C1 segment of cervical spinal cord (tissue), 14 donors: ENCODE results near the gene FUT3.
"Not testable (repeated sequence)": the region's sequence is repeated elsewhere in the genome, so short reads cannot be mapped to it uniquely, and the experiment has no call there.

Experiments used
- DNase-seq, 14 donors: peaks; one replicate each; lab custom pipeline; 2025; lab: John Stamatoyannopoulos, UW

The FUT3 gene

DNA sequence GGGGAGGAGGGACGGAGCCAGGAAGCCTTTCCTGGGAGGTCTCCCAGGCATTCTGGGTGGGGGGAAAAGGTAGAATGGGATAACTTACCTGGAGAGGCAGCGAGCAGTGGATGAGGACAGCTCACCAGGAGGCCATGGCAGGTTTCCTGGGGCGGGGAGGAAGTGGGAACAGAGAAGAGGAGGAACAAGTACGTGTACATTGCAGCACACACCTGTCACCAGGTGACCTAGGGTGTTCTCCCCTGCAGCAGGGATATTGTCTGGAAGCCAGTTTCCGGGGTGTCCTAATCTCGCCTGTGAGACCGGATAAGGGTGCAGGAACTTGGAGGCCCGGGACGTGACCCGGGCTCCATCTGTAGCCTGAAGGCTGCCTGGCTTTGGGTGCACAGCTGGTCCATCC is at the start of gene FUT3:
FUT3 (minus strand) TSS at position 148 of the 400 bp plus-strand sequence.
- no peak for DNase-seq

DNA sequence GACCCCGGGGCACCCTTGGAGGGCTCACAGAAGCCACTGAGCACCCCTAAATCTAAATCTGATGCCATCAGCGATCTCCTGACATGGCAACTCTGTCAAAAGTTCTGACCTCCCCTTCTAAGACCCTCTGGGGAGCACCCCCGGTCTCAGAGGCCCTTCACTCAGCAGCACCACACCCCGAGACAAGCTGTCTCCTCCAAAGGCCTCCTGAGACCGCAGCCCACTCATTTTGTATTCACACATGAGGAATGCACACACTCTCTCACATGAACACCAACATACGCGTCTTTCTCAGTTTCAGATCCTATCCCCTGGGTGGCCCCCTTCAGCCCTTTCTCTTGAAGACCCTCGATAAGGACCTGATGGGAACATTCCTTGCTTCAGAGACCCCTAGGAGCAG is 49.7 kb upstream of the FUT3 start:
- DNase-seq: no peak

DNA sequence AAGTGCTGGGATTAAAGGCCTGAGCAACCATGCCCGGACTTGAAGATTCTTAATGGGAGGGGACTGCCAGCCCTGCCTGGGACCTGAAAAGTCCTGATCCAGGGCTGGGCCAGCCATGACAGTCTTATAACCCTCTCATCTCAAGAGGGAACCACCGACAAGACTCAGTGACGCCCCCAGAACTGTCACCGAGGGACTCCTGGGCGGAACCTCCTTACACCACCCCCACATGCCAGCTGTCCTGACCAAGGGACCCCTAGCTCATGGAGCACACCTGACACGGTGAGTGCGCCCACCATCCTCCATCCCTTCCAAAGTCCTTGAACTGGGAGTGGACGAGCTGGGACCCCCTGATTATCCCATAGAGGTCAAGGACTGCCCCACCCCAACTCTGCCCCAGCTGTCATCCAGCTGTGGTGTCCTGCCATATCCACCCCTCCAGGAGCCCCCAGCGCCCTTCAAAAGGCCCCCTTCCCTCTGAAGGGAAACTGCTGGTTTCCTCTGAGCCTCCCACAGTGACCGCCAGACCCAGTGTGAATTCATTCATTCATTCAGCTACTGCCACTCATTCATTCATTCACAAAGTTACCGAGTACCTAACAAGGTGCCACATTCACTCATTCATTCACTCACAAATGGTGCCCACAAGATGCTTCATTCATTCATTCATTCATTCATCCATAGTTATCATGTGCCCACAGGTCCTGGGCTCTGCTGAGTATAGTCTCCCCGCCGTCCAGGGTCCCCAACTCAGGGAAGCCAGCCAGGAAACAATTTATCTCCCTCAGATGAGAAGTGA is 48.7 kb upstream of the FUT3 start:
- DNase-seq: no peak

DNA sequence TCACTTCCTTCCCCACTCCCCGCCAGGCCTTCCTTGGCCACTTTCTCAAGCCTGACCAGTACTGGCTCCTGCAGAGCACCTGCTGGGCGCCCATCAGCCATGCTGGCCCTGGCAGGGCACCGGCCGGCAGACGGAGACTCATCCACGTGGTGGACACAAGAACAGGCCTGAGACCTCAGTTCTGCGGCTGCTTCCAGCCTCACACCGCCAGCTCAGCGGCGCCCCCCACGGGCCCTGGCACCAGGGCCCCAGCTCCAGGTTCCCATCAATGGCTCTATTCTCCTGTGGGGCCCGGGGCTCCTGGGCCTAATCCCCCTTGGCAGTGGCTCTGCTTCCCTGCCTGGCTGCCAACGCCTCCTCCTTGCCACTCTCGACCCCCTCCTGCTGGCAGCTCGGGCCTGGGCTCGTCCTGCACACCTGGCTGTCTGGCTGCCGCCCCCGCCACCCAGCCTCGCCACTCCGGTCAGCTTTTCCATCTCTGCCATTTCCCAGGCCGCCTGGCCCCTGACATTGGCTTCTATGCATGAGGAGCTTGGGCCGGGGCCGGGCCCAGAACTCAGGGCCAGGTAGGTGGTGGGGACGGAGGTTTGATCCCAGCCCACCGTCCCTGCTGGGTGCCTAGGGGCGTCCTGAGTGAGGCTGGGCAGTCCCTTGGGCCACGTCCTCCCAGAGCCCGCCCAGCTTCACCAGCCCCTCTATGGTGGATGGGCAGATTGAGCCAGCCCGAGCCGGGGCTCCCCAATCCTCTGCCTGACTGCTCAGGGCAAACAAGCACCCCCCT is 46.1 kb upstream of the FUT3 start:
- DNase-seq: peak in 1 of 14 donors; percentile 32

DNA sequence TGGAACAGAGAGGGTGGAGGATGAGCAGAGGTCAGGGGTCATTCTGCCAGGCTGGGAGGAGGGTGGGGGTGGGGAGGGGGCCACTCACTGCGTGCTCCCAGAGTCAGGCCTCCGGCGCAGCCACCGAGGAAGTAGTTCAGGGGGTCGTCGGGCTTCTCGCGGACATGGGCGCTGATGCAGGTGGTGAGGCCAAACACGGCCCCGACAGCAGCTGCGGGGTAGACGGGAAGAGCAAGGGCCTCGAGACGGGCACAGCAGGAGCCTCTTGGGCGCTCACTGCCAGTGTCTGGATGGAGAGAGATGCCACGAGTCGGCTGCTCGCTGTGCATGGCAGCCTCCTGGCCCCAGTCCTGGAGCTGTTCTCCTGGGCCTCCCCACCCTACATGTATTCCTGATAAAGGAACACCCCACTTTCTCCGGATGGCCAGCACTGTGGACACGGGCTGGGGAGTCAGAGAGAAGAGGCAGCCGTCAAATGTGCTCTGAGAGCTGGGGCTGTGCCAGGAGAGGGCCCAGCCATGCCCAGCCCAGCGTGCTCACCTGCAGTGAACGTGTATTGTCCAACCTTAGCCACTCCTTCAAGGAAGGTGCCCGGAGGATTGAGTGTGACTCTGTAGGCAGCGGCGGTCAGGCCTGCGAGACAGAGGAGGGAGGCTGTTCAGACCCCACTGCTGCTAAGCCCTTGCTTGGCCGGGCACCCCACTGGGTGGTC is 45.3 kb upstream of the FUT3 start:
- DNase-seq: no peak

- DNase-seq: no peak
Observed at GRCh38 chr19:5895890-5896289, 44.6 kb upstream of the FUT3 start.

GRCh38 chr19:5895409-5895808 is 44.2 kb upstream of the FUT3 start:
- no peak for DNase-seq

DNA sequence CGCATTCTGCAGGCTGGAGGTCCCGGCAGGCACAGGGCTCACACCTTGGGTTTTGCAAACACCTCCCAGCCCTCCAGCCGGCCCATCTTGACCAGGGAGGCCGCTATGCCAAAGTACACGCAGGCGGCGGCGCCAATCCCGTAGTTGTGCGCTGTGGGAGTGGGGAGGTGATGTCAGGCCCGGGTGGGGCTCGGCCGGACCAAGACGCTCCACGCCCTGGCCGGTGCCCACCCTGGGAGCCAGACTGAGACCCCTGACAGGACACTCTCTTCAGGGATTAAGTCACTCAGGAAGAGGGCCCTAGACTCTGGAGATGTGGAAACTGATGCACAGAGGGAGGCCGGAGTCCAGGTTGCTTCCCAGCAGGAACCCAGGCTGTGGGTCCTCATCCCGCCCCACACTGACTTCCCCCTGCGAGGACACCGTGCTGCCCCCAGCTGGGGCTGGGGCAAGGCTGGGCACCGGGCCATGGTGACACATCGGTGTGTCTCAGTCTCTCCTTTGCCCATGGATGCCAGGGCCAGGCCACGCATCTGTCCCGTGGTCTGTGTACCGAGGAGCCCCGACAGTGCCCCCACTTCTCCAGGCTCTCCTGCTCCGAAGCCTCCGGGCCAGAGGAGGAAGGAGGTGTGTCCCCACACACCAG is 43.6 kb upstream of the FUT3 start:
- DNase-seq: no peak

- DNase-seq: no peak
Observed at GRCh38 chr19:5893907-5894703, 42.9 kb upstream of the FUT3 start.

GRCh38 chr19:5893296-5893903 is 42.2 kb upstream of the FUT3 start:
- no peak for DNase-seq

DNA sequence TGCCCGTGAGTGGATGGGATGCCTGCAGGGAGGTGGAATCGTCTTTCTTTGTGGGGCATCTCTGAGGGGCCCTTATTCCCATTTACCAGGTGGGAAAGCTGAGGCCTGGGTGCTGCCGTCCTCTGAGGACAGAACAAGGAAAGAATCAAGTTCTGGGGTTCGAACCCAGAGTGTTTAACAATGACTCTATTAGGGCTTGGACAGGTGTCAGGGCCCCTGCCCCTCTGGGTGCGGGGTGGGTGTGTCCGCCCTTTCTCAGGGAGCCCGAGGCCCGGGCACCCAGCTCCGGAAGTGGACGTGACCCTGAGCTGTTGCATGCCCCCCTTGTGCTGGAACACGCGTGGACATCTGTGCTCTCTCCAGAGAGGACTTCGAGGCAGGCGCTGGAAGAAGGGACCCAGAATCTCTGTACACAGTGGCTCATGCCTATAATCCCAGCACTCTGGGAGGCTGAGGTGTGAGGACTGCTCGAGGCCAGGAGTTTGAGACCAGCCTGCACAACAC is 41.6 kb upstream of the FUT3 start:
- DNase-seq: no peak

GRCh38 chr19:5891938-5892771 is 40.9 kb upstream of the FUT3 start:
- peak in 6 of 14 donors; percentile 5 to 42 (median 18) for DNase-seq

DNA sequence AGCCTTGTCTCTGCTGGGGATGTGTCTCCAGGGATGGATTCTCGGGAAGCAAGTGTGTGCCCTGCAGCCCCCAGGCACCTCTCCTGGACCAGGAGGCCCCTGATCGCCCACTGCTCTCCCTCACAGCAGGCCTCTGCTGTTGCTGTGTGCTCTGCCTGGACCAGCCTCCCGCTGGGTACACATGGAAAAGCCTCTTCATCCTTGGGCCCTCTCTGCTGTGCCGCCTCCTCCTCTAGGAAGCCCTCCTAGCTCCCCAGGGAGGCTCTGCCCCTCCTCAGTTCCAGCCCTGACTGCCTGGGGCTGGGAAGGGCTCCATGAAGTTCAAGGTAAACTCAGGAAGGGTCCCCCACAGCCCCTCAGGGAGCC is 40.3 kb upstream of the FUT3 start:
- no peak for DNase-seq

DNA sequence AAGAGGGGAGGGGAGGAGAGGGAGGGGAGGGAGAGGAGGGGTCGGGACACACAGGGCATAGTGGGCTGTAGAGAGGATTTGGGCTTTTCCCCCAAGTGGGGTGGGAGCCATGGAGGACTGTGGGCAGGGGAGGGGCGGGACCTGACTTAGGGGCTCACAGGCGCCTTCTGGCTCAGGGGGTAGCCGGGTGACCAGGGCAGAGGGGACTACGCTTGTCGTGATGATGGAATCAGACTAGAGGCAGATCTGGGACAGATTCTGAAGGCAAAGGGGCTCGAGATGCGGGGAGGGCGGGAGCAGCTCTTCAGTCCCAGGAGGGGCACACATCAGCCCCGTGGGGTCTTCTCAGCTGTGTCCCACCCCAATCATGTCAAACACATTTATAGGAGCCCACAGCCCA is 38.9 kb upstream of the FUT3 start:
- no peak for DNase-seq

- no peak for DNase-seq
Observed at GRCh38 chr19:5889288-5889971, 38.2 kb upstream of the FUT3 start.

DNA sequence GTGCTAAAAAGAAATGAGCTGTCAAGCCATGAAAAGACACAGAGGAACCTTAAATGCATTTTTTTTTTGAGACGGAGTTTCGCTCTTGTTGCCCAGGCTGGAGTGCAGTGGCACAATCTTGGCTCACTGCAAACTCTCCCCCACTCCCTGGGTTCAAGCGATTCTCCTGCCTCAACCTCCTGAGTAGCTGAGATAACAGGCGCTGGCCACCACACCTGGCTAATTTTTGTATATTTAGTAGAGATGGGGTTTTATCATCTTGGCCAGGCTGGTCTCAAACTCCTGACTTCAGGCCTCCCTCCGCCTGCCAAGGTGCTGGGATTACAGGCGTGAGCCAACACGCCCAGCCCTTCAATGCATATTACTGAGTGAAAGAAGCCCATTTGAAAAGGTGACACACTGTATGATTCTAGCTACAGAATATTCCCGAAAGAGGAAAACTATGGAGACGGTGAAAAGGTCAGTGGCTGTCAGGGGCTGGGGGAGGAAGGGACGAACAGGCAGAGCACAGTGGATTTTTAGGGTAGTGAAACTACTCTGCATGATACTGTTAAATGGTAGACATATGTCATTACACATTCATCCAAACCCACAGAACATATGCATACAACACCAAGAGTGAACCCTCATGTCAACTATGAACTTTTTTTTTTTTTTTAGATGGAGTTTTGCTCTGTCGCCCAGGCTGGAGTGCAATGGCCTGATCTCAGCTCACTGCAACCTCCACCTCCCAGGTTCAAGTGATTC is 33.0 kb upstream of the FUT3 start:
- not testable (repeated sequence) for DNase-seq

DNA sequence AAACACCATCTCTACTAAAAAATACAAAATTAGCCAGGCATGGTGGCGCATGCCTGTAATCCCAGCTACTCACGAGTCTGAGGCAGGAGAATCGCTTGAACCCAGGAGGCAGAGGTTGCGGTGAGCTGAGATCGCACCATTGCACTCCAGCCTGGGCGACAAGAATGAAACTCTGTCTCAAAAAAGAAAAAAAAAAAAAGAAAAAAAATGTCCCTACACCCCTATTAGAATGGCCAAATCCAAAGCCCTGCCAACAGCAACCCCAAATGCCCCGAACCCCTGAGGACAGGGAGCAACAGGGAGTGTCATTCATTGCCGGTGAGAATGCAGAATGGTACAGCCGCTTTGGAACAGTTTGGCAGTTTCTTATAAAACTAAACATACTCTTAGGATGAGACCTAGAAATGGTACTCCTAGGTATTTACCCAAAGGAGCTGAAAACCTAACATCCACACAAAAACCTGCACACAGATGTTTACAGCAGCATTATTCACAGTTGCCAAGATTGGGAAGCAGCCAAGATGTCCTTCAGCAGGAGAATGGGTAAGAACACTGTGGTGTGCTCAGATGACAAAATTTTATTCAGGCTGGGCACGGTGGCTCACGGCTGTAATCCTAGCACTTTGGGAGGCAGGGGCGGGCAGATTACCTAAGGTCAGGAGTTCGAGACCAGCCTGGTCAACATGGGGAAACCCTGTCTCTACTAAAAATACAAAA is 32.1 kb upstream of the FUT3 start:
- not testable (repeated sequence) for DNase-seq
